Body of pancreas (tissue), 4 donors: Measurements from ENCODE around the gene RBM47. TPM values are rescaled to one million over a fixed set of nuclear protein-coding genes. Genes with fewer than 3 reads are reported as not detected.
"Not testable (repeated sequence)": the region's sequence is repeated elsewhere in the genome, so short reads cannot be mapped to it uniquely, and the experiment has no call there.

ENCODE experiments used
- ATAC-seq: fragments of 150-250 bp; one replicate; pipeline ENCODE4 v1.9.1; 2016
- DNase-seq, 4 donors: peaks; one replicate each; pipeline ENCODE4 v3.0.0-alpha.2; 2019
- H3K27ac ChIP-seq, 4 donors: fragments of 200-600 bp; sonication (generic); 1 replicate in 3 of 4; 2 replicates in 1 of 4; pipeline versions ENCODE4 v1.5.1 to v1.6.1; 2016 to 2019; ENCODE audit warnings: mild to moderate bottlenecking in 1 of 4, mixed read lengths in 1 of 4, moderate library complexity in 1 of 4
- H3K27me3 ChIP-seq, 2 donors: fragments of 200-600 bp; sonication (generic); one replicate each; pipeline ENCODE4 v1.6.0; 2016; ENCODE audit warnings: mild to moderate bottlenecking in 1 of 2
- H3K36me3 ChIP-seq, 2 donors: fragments of 200-600 bp; sonication (generic); replicated peaks in 1 of 2; 2 replicates each; pipeline ENCODE4 v1.5.1; 2016; ENCODE audit warnings: low read depth in 2 of 2; ENCODE audit not compliant: insufficient read depth in 1 of 2
- H3K4me1 ChIP-seq: fragments of 200-600 bp; sonication (generic); one replicate; pipeline ENCODE4 v1.6.0; 2016
- H3K4me3 ChIP-seq, 2 donors: fragments of 200-600 bp; sonication (generic); 1 replicate in 1 of 2; 2 replicates in 1 of 2; pipeline ENCODE4 v1.5.1; 2016 to 2019
- H3K9me3 ChIP-seq, 3 donors: fragments of 200-600 bp; sonication (generic); 1 replicate in 2 of 3; 2 replicates in 1 of 3; pipeline ENCODE4 v1.5.1; 2016
- CTCF ChIP-seq, 7 experiments: fragments of 450-650 bp in 4 of 7; fragments of 200-600 bp in 3 of 7; sonication (generic) in 3 of 7; IDR thresholded peaks; one replicate each; pipeline ENCODE4 v1.5.1; 2016 to 2019; ENCODE audit warnings: antibody characterized with exemption in 7 of 7
- POLR2A ChIP-seq, 3 donors: fragments of 450-650 bp; IDR thresholded peaks; one replicate each; pipeline ENCODE4 v1.6.1; 2016; ENCODE audit warnings: antibody characterized with exemption in 3 of 3, mild to moderate bottlenecking in 2 of 3
- WGBS, 2 donors: methylation state at CpG; one replicate each; pipeline ENCODE4 v1.1.5; 2017; 5-methylcytosine and 5-hydroxymethylcytosine counted together
- intact Hi-C: fragments of 100-400 bp; cut with DNase I; formaldehyde crosslinking; loops from one replicate; pipeline ENCODE4 v1.15.1; 2023
- total RNA-seq, 2 donors: library from RNA; depleted of rRNA; stranded (reverse); fragments of >200 nt; gene quantifications; one replicate each; pipeline ENCODE4 v1.1.0, GENCODE V29; 2016

RBM47 gene
- total RNA-seq, 2 donors from 2014 or later = 79.9 to 99.5 TPM

- 72 to 86% methylated on average over 2 of the region's 2 CpGs for WGBS, 2 donors
- H3K27ac ChIP-seq = peak overlapping the region in 2 of 4 donors; percentile 50 to 70
- no peaks in the 10 kb centered on the region for H3K27me3 ChIP-seq
- H3K9me3 ChIP-seq = no peaks in the 10 kb centered on the region
- DNase-seq = no peak
- H3K36me3 ChIP-seq = no peaks in the 10 kb centered on the region
- intact Hi-C loops = no loop called here
- TF ChIP-seq POLR2A (IDR thresholded peaks at IDR 0.05) (no peak), CTCF (IDR thresholded peaks at IDR 0.05) (no peak)
- ATAC-seq = no peak
- H3K4me3 ChIP-seq = no peak overlapping the region
- peaks cover 77% of the 10 kb centered on the region for H3K4me1 ChIP-seq
Observed at GRCh38 chr4:40454816-40455215, 174.8 kb downstream of the RBM47 start.

GRCh38 chr4:40453912-40454311 lies 175.8 kb downstream of the RBM47 start:
- ATAC-seq = no peak
- H3K27me3 ChIP-seq = no peaks in the 10 kb centered on the region
- no peaks in the 10 kb centered on the region for H3K36me3 ChIP-seq
- H3K4me1 ChIP-seq = peaks cover 78% of the 10 kb centered on the region
- H3K27ac ChIP-seq = peak overlapping the region in 1 of 4 donors; percentile 74
- no peak overlapping the region for H3K4me3 ChIP-seq
- no peaks in the 10 kb centered on the region for H3K9me3 ChIP-seq
- intact Hi-C loops = no loop called here
- 75 to 76% methylated on average over 6 of the region's 6 CpGs for WGBS, 2 donors
- DNase-seq = no peak
- TF ChIP-seq CTCF (IDR thresholded peaks at IDR 0.05) (no peak), POLR2A (IDR thresholded peaks at IDR 0.05) (no peak)

- peak overlapping the region; percentile 29 to 76 (median 70) for H3K27ac ChIP-seq
- intact Hi-C loops = no loop called here
- DNase-seq (peak; percentile 77 to 85 (median 83)), ATAC-seq (peak; percentile 85)
- no peaks in the 10 kb centered on the region for H3K36me3 ChIP-seq
- TF ChIP-seq CTCF (IDR thresholded peaks at IDR 0.05) (no peak), POLR2A (IDR thresholded peaks at IDR 0.05) (no peak)
- peaks cover 82% of the 10 kb centered on the region for H3K4me1 ChIP-seq
- no peaks in the 10 kb centered on the region for H3K9me3 ChIP-seq
- H3K4me3 ChIP-seq = no peak overlapping the region
- no peaks in the 10 kb centered on the region for H3K27me3 ChIP-seq
- 32 to 38% methylated on average over 4 of the region's 4 CpGs for WGBS, 2 donors
Observed at GRCh38 chr4:40448875-40449274, 180.8 kb downstream of the RBM47 start.

- H3K4me1 ChIP-seq = peaks cover 71% of the 10 kb centered on the region
- intact Hi-C loops = no loop called here
- H3K4me3 ChIP-seq = no peak overlapping the region
- no peaks in the 10 kb centered on the region for H3K9me3 ChIP-seq
- H3K27me3 ChIP-seq = no peaks in the 10 kb centered on the region
- no peaks in the 10 kb centered on the region for H3K36me3 ChIP-seq
- ATAC-seq (peak; percentile 34), DNase-seq (no peak)
- peak overlapping the region; percentile 17 to 76 (median 70) for H3K27ac ChIP-seq
- no peak for TF ChIP-seq CTCF (IDR thresholded peaks at IDR 0.05)
- no peak for TF ChIP-seq POLR2A (IDR thresholded peaks at IDR 0.05)
Observed at GRCh38 chr4:40446839-40447238, 182.8 kb downstream of the RBM47 start.

- ATAC-seq, DNase-seq, H3K9me3 ChIP-seq, intact Hi-C loops, H3K4me3 ChIP-seq, H3K36me3 ChIP-seq, H3K27me3 ChIP-seq: not testable (repeated sequence)
- Histone ChIP-seq H3K27ac (peak overlapping the region in 3 of 4 donors; percentile 69 to 76 (median 70)), H3K4me1 (peaks cover 73% of the 10 kb centered on the region)
- 90 to 96% methylated on average over 2 of the region's 2 CpGs for WGBS, 2 donors
Observed at GRCh38 chr4:40446261-40446750, 183.4 kb downstream of the RBM47 start.
